NB4 (cell line): ENCODE results near the gene C2CD2.

ENCODE experiments used
- DNase-seq: peaks from one replicate; pipeline ENCODE4 v3.0.0; 2010; ENCODE audit warnings: low read depth
- H3K4me3 ChIP-seq: one replicate; pipeline ENCODE4 v1.5.1; 2011; ENCODE audit warnings: mild to moderate bottlenecking, low read depth, low read length, moderate library complexity
- CTCF ChIP-seq: IDR thresholded peaks from one replicate; pipeline ENCODE4 v1.5.1; 2012; ENCODE audit warnings: low read depth, low read length
- MAX ChIP-seq: IDR thresholded peaks from 2 replicates; pipeline ENCODE4 v1.6.1; 2011; ENCODE audit warnings: low read depth, low read length
- MYC ChIP-seq: IDR thresholded peaks from 2 replicates; pipeline ENCODE4 v1.6.1; 2011; ENCODE audit warnings: low read depth, low read length
- POLR2A ChIP-seq: IDR thresholded peaks from 2 replicates; pipeline ENCODE4 v1.6.1; 2011; ENCODE audit warnings: mild to moderate bottlenecking; ENCODE audit not compliant: insufficient read length; ENCODE audit errors: extremely low read depth

Gene C2CD2

GRCh38 chr21:41958886-41959563, 5.2 kb upstream of the C2CD2 start:
- no peak overlapping the region for H3K4me3 ChIP-seq
- DNase-seq = no peak
- TF ChIP-seq POLR2A (no peak), MYC (no peak), CTCF (no peak), MAX (no peak)

GRCh38 chr21:41957991-41958766, 4.4 kb upstream of the C2CD2 start:
- no peak for TF ChIP-seq POLR2A
- no peak for TF ChIP-seq CTCF
- no peak for TF ChIP-seq MAX
- no peak for TF ChIP-seq MYC
- no peak overlapping the region for H3K4me3 ChIP-seq
- DNase-seq = no peak

- no peak overlapping the region for H3K4me3 ChIP-seq
- DNase-seq = peak; percentile 69
- TF ChIP-seq MYC (no peak), MAX (no peak), CTCF (no peak), POLR2A (no peak)
Measured at GRCh38 chr21:41956926-41957729, 3.3 kb upstream of the C2CD2 start.

GRCh38 chr21:41955516-41955915, 1.7 kb upstream of the C2CD2 start:
- H3K4me3 ChIP-seq = no peak overlapping the region
- DNase-seq = no peak
- TF ChIP-seq POLR2A (no peak), MYC (no peak), MAX (no peak), CTCF (no peak)

- H3K4me3 ChIP-seq = no peak overlapping the region
- TF ChIP-seq CTCF (no peak), POLR2A (no peak), MYC (no peak), MAX (no peak)
- no peak for DNase-seq
Measured at GRCh38 chr21:41954654-41955499, 1.1 kb upstream of the C2CD2 start.
